ENCODE data around the gene OR10G4. TPM values are rescaled to one million over a fixed set of nuclear protein-coding genes. Genes with fewer than 3 reads are reported as not detected.
"Not testable (repeated sequence)": the region's sequence is repeated elsewhere in the genome, so short reads cannot be mapped to it uniquely, and the experiment has no call there.

Gene OR10G4
- total RNA-seq: not detected
- polyA plus RNA-seq: not detected
- long read RNA-seq, donor 1: 0 reads
- long read RNA-seq, donor 2: 0 reads
- long read RNA-seq, donor 3: 0 reads
- long read RNA-seq, donor 4: 0 reads

GRCh38 chr11:124012697-124013096 is at the start of gene OR10G4:
Gene OR10G4 (plus strand): TSS chr11:124012997. CDS start chr11:124015575, 2,578 bp downstream.
- intact Hi-C loops (cut with DNase I): no loop called here
- Histone ChIP-seq H3K4me3 (ENCODE audit: low read length) (no peak within 1 kb of the TSS), H3K27ac (ENCODE audit: low read length) (no peak within 1 kb of the TSS), H3K4me1 (ENCODE audit: control insufficient read depth, insufficient read depth, low read length) (no peaks in the 10 kb centered on the region), H3K27me3 (ENCODE audit: control insufficient read depth, insufficient read depth) (no peaks in the 10 kb centered on the region), H3K9me3 (ENCODE audit: control insufficient read depth, low read length) (no peaks in the 10 kb centered on the region)
- ATAC-seq (no peak), DNase-seq (no peak)
- WGBS: 80% methylated on average over 2 of the region's 2 CpGs

- ATAC-seq (peak in 1 of 2 donors; percentile 50), DNase-seq (no peak)
- no peaks in the 10 kb centered on the region for H3K27me3 ChIP-seq (ENCODE audit: control insufficient read depth, insufficient read depth)
- 55% methylated on average over 1 of the region's 1 CpG for WGBS
- no peak overlapping the region for H3K4me3 ChIP-seq (ENCODE audit: low read length)
- H3K27ac ChIP-seq (ENCODE audit: low read length): no peak overlapping the region
- H3K4me1 ChIP-seq (ENCODE audit: control insufficient read depth, insufficient read depth, low read length): no peaks in the 10 kb centered on the region
- H3K9me3 ChIP-seq (ENCODE audit: control insufficient read depth, low read length): no peaks in the 10 kb centered on the region
- intact Hi-C loops (cut with DNase I): no loop called here
These were observed 39.0 kb upstream of the OR10G4 start for GRCh38 chr11:123973816-123974215.

GRCh38 chr11:123976770-123977560 is 35.8 kb upstream of the OR10G4 start:
- ATAC-seq (no peak), DNase-seq (no peak)
- Histone ChIP-seq H3K9me3 (ENCODE audit: control insufficient read depth, low read length) (no peaks in the 10 kb centered on the region), H3K27me3 (ENCODE audit: control insufficient read depth, insufficient read depth) (no peaks in the 10 kb centered on the region), H3K4me3 (ENCODE audit: low read length) (no peak overlapping the region), H3K27ac (ENCODE audit: low read length) (no peak overlapping the region), H3K4me1 (ENCODE audit: control insufficient read depth, insufficient read depth, low read length) (no peaks in the 10 kb centered on the region)
- WGBS: 91% methylated on average over 18 of the region's 18 CpGs
- intact Hi-C loops (cut with DNase I): no loop called here

GRCh38 chr11:123977731-123978347 is 35.0 kb upstream of the OR10G4 start, which contains the start of gene OR10S1:
Gene OR10S1 (minus strand): TSS chr11:123977781. CDS start chr11:123977664, 117 bp downstream.
- H3K9me3 ChIP-seq (ENCODE audit: control insufficient read depth, low read length): no peaks in the 10 kb centered on the region
- H3K27ac ChIP-seq (ENCODE audit: low read length): no peak within 1 kb of the TSS
- no peaks in the 10 kb centered on the region for H3K27me3 ChIP-seq (ENCODE audit: control insufficient read depth, insufficient read depth)
- ATAC-seq (no peak), DNase-seq (no peak)
- H3K4me3 ChIP-seq (ENCODE audit: low read length): no peak within 1 kb of the TSS
- intact Hi-C loops (cut with DNase I): no loop called here
- H3K4me1 ChIP-seq (ENCODE audit: control insufficient read depth, insufficient read depth, low read length): no peaks in the 10 kb centered on the region

- DNase-seq: no peak
These were observed 33.5 kb upstream of the OR10G4 start for GRCh38 chr11:123979311-123979710.

GRCh38 chr11:123995119-123995518 is 17.7 kb upstream of the OR10G4 start, which contains the start of gene OR10G6:
Gene OR10G6 (minus strand): TSS chr11:123995161. CDS start chr11:123995161, 0 bp downstream.
- H3K27me3 ChIP-seq (ENCODE audit: control insufficient read depth, insufficient read depth): no peaks in the 10 kb centered on the region
- intact Hi-C loops (cut with DNase I): no loop called here
- H3K27ac ChIP-seq (ENCODE audit: low read length): no peak within 1 kb of the TSS
- ATAC-seq: no peak
- H3K9me3 ChIP-seq (ENCODE audit: control insufficient read depth, low read length): no peaks in the 10 kb centered on the region
- 61% methylated on average over 1 of the region's 1 CpG for whole genome bisulfite sequencing
- H3K4me3 ChIP-seq (ENCODE audit: low read length): no peak within 1 kb of the TSS
- H3K4me1 ChIP-seq (ENCODE audit: control insufficient read depth, insufficient read depth, low read length): no peaks in the 10 kb centered on the region
- DNase-seq: no peak

More at GRCh38 chr11:123979311-123979710, 33.5 kb upstream of the OR10G4 start:
- Histone ChIP-seq H3K9me3 (ENCODE audit: control insufficient read depth, low read length) (no peaks in the 10 kb centered on the region), H3K4me1 (ENCODE audit: control insufficient read depth, insufficient read depth, low read length) (no peaks in the 10 kb centered on the region), H3K27ac (ENCODE audit: low read length) (no peak overlapping the region), H3K4me3 (ENCODE audit: low read length) (no peak overlapping the region), H3K27me3 (ENCODE audit: control insufficient read depth, insufficient read depth) (no peaks in the 10 kb centered on the region)
- no peak for ATAC-seq
- 85% methylated on average over 5 of the region's 5 CpGs for WGBS
- intact Hi-C loops (cut with DNase I): no loop called here

- H3K27me3 ChIP-seq (ENCODE audit: control insufficient read depth, insufficient read depth); DNase-seq; intact Hi-C loops (cut with DNase I); H3K4me1 ChIP-seq (ENCODE audit: control insufficient read depth, insufficient read depth, low read length); H3K27ac ChIP-seq (ENCODE audit: low read length); H3K4me3 ChIP-seq (ENCODE audit: low read length); H3K9me3 ChIP-seq (ENCODE audit: control insufficient read depth, low read length): not testable (repeated sequence)
- WGBS: 88% methylated on average over 7 of the region's 9 CpGs
- ATAC-seq: peak in 1 of 2 donors; percentile 14
These were observed 3.0 kb downstream of the OR10G4 start for GRCh38 chr11:124015837-124016236.

- no peaks in the 10 kb centered on the region for H3K27me3 ChIP-seq (ENCODE audit: control insufficient read depth, insufficient read depth)
- H3K4me3 ChIP-seq (ENCODE audit: low read length): no peak within 1 kb of the TSS
- intact Hi-C loops (cut with DNase I): no loop called here
- no peaks in the 10 kb centered on the region for H3K4me1 ChIP-seq (ENCODE audit: control insufficient read depth, insufficient read depth, low read length)
- no peaks in the 10 kb centered on the region for H3K9me3 ChIP-seq (ENCODE audit: control insufficient read depth, low read length)
- 84% methylated on average over 2 of the region's 2 CpGs for WGBS
- no peak within 1 kb of the TSS for H3K27ac ChIP-seq (ENCODE audit: low read length)
- no peak for DNase-seq
- ATAC-seq: no peak
These were observed 13.7 kb downstream of the OR10G4 start, which contains the start of gene OR10G8 for GRCh38 chr11:124026498-124026897. Gene OR10G8 (plus strand): TSS chr11:124026798. CDS start chr11:124029623, 2,825 bp downstream.

- Histone ChIP-seq H3K9me3 (ENCODE audit: control insufficient read depth, low read length) (no peaks in the 10 kb centered on the region), H3K27ac (ENCODE audit: low read length) (no peak overlapping the region), H3K4me3 (ENCODE audit: low read length) (no peak overlapping the region), H3K4me1 (ENCODE audit: control insufficient read depth, insufficient read depth, low read length) (no peaks in the 10 kb centered on the region), H3K27me3 (ENCODE audit: control insufficient read depth, insufficient read depth) (no peaks in the 10 kb centered on the region)
- 52% methylated on average over 1 of the region's 1 CpG for WGBS
- intact Hi-C loops (cut with DNase I): no loop called here
- no peak for ATAC-seq
- DNase-seq: no peak
These were observed 23.9 kb downstream of the OR10G4 start for GRCh38 chr11:124036666-124037065.

GRCh38 chr11:124039557-124039956 is 26.8 kb downstream of the OR10G4 start:
- intact Hi-C loops (cut with DNase I): no loop called here

GRCh38 chr11:124041254-124041653 is 28.5 kb downstream of the OR10G4 start, which contains the start of gene OR10G7:
Gene OR10G7 (minus strand): TSS chr11:124041325. CDS start chr11:124039001, 2,324 bp downstream.
- no peak within 1 kb of the TSS for H3K4me3 ChIP-seq (ENCODE audit: low read length)
- no peak within 1 kb of the TSS for H3K27ac ChIP-seq (ENCODE audit: low read length)
- intact Hi-C loops (cut with DNase I): no loop called here
- ATAC-seq: no peak
- DNase-seq: no peak
- 15% methylated on average over 1 of the region's 1 CpG for WGBS
- no peaks in the 10 kb centered on the region for H3K27me3 ChIP-seq (ENCODE audit: control insufficient read depth, insufficient read depth)
- H3K9me3 ChIP-seq (ENCODE audit: control insufficient read depth, low read length): no peaks in the 10 kb centered on the region
- no peaks in the 10 kb centered on the region for H3K4me1 ChIP-seq (ENCODE audit: control insufficient read depth, insufficient read depth, low read length)

More at GRCh38 chr11:124039557-124039956, 26.8 kb downstream of the OR10G4 start:
- WGBS: 83% methylated on average over 9 of the region's 9 CpGs
- Histone ChIP-seq H3K27me3 (ENCODE audit: control insufficient read depth, insufficient read depth) (no peaks in the 10 kb centered on the region), H3K4me1 (ENCODE audit: control insufficient read depth, insufficient read depth, low read length) (no peaks in the 10 kb centered on the region), H3K9me3 (ENCODE audit: control insufficient read depth, low read length) (no peaks in the 10 kb centered on the region), H3K4me3 (ENCODE audit: low read length) (no peak overlapping the region), H3K27ac (ENCODE audit: low read length) (no peak overlapping the region)
- DNase-seq: no peak
- ATAC-seq: no peak

Measured in right cardiac atrium (tissue), 5 donors.